Naive thymus-derived CD4-positive, alpha-beta T cell (primary cell): ENCODE measurements around the gene ZNF469. TPM values are rescaled to one million over a fixed set of nuclear protein-coding genes. Genes with fewer than 3 reads are reported as not detected.

Source experiments
- ATAC-seq: fragments of 150-1000 bp; cut with Tn5 transposase; 2 replicates; pipeline ENCODE4 v1.10.0; 2021; ENCODE audit warnings: mild to moderate bottlenecking, moderate library complexity
- CTCF ChIA-PET: fragments of 350-600 bp; sonication (Branson Sonifier 250); formaldehyde crosslinking; loops from one replicate; lab custom pipeline; 2021; ENCODE audit warnings: antibody characterized with exemption; lab: Charles Lee
- POLR2A ChIA-PET: fragments of 350-600 bp; sonication (Branson Sonifier 250); formaldehyde crosslinking; loops from one replicate; lab custom pipeline; 2021; ENCODE audit warnings: antibody characterized with exemption, inconsistent platforms; lab: Charles Lee
- DNase-seq, 9 donors: peaks; one replicate each; pipeline versions ENCODE4 v3.0.0 to v3.0.0-alpha.2; 2020 to 2022; ENCODE audit warnings: mixed read lengths in 1 of 9
- H3K27ac ChIP-seq: one replicate; pipeline ENCODE4 v1.7.0; 2013; ENCODE audit warnings: mild to moderate bottlenecking, low read depth, low read length, moderate library complexity
- H3K27me3 ChIP-seq, 2 donors: one replicate each; pipeline ENCODE4 v1.7.0; 2013; ENCODE audit warnings: low read length in 2 of 2, mild to moderate bottlenecking in 2 of 2, moderate library complexity in 2 of 2; ENCODE audit not compliant: control insufficient read depth in 2 of 2, insufficient read depth in 2 of 2
- H3K36me3 ChIP-seq, 3 experiments: 1 replicate in 2 of 3; 2 replicates in 1 of 3; pipeline ENCODE4 v1.7.0; 2013; ENCODE audit warnings: low read length in 3 of 3, mild to moderate bottlenecking in 3 of 3, moderate library complexity in 1 of 3; ENCODE audit not compliant: insufficient read depth in 3 of 3, control insufficient read depth in 2 of 3
- H3K4me1 ChIP-seq, 2 donors: one replicate each; pipeline ENCODE4 v1.7.0; 2013; ENCODE audit warnings: low read length in 2 of 2, mild to moderate bottlenecking in 2 of 2, moderate library complexity in 1 of 2; ENCODE audit not compliant: control insufficient read depth in 2 of 2, insufficient read depth in 2 of 2
- H3K4me3 ChIP-seq: 2 replicates; pipeline ENCODE4 v1.7.0; 2013; ENCODE audit warnings: mild to moderate bottlenecking, low read length
- H3K9me3 ChIP-seq, 3 experiments: 1 replicate in 2 of 3; 2 replicates in 1 of 3; pipeline ENCODE4 v1.7.0; 2013; ENCODE audit warnings: low read length in 3 of 3; ENCODE audit not compliant: control insufficient read depth in 2 of 3
- H3K27ac Mint-ChIP-seq, 9 donors: one replicate each; pipeline ENCODE4 v1.8.0; 2020 to 2022; ENCODE audit warnings: mixed read lengths in 9 of 9, mild to moderate bottlenecking in 8 of 9, moderate library complexity in 5 of 9, inconsistent platforms in 2 of 9
- H3K27me3 Mint-ChIP-seq, 5 donors: one replicate each; pipeline ENCODE4 v1.8.0; 2021 to 2022; ENCODE audit warnings: mixed read lengths in 5 of 5, mild to moderate bottlenecking in 1 of 5
- H3K36me3 Mint-ChIP-seq, 5 donors: one replicate each; pipeline ENCODE4 v1.8.0; 2020 to 2022; ENCODE audit warnings: mixed read lengths in 5 of 5, mild to moderate bottlenecking in 3 of 5, inconsistent platforms in 1 of 5
- H3K4me1 Mint-ChIP-seq, 7 donors: one replicate each; pipeline ENCODE4 v1.8.0; 2020 to 2022; ENCODE audit warnings: mixed read lengths in 7 of 7, mild to moderate bottlenecking in 3 of 7, inconsistent platforms in 1 of 7
- H3K4me3 Mint-ChIP-seq, 10 donors: one replicate each; pipeline ENCODE4 v1.8.0; 2020 to 2022; ENCODE audit warnings: mild to moderate bottlenecking in 10 of 10, mixed read lengths in 10 of 10, moderate library complexity in 6 of 10, inconsistent platforms in 2 of 10
- H3K9me3 Mint-ChIP-seq, 11 donors: one replicate each; pipeline ENCODE4 v1.8.0; 2020 to 2022; ENCODE audit warnings: mixed read lengths in 11 of 11, mild to moderate bottlenecking in 4 of 11, inconsistent platforms in 1 of 11, moderate library complexity in 1 of 11
- intact Hi-C, 2 donors: fragments of 100-400 bp; cut with micrococcal nuclease; formaldehyde crosslinking; loops; one replicate each; pipeline ENCODE4 v1.15.1; 2023
- polyA plus RNA-seq, 2 donors: library from polyadenylated mRNA; unstranded; fragments of 300-500 nt; fragmentation: Illumina TruSeq; gene quantifications; one replicate each; pipeline ENCODE4 v1.2.3, GENCODE V29; 2021
- total RNA-seq, 6 experiments: library from RNA in 5 of 6; stranded (reverse) in 5 of 6; gene quantifications; 1 replicate in 5 of 6; 2 replicates in 1 of 6; pipeline ENCODE4 v1.2.3 and lab custom pipeline; 2021 to 2026

The ZNF469 gene
- total and polyA plus RNA-seq, 7 experiments from 2014 or later, result 0.07 to 1.6 (median 1.1) TPM; not detected in 1

DNA sequence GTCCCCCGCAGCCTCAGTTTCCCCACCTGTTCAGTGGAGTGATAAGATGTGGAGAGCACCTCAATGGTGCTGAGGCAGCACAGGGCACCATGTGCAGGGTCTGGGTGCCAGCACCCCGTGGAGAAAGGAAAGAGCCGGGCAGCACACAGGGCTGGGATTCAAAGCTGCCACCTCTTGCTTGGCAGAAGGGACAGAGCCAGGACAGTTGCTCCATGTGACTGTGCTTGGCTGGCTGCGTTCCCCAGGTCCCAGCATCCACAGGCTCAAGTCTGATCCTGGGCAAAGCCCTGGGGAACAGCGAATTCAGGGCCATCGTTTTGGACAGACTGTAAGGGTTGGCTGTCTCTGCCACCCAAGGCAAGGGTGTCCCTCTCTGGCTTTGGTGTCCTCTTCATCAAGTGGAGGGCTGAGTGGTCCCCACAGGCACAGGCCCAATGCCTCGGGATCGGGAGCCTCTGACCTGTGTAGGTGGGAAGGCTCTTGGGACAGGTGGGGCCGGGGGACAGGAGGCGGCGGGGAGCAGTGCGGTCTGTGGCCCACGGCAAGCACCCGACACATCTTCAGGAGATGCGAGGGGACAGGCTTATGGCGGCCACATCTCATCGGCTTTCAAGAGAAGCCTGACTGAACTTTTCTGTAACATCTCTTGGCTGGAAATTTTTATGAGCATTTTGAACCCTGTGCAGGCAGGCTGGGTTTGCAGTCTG, 8.5 kb downstream of the ZNF469 start:
- Histone ChIP-seq H3K4me3 (no peak overlapping the region), H3K27ac (no peak overlapping the region), H3K9me3 (no peaks in the 10 kb centered on the region), H3K4me1 (no peaks in the 10 kb centered on the region), H3K27me3 (no peaks in the 10 kb centered on the region), H3K36me3 (no peaks in the 10 kb centered on the region)
- ATAC-seq (no peak), DNase-seq (no peak)
- H3K27me3 Mint-ChIP-seq, result peaks cover 3 to 33% (median 7%) of the 10 kb centered on the region in 5 donors
- H3K27ac Mint-ChIP-seq, result no peak overlapping the region
- no peaks in the 10 kb centered on the region for H3K36me3 Mint-ChIP-seq
- POLR2A ChIA-PET, result no interaction called here
- H3K4me3 Mint-ChIP-seq, result no peak overlapping the region
- H3K4me1 Mint-ChIP-seq, result no peaks in the 10 kb centered on the region
- intact Hi-C loops, result no loop called here
- no peaks in the 10 kb centered on the region for H3K9me3 Mint-ChIP-seq
- CTCF ChIA-PET, result no interaction called here

DNA sequence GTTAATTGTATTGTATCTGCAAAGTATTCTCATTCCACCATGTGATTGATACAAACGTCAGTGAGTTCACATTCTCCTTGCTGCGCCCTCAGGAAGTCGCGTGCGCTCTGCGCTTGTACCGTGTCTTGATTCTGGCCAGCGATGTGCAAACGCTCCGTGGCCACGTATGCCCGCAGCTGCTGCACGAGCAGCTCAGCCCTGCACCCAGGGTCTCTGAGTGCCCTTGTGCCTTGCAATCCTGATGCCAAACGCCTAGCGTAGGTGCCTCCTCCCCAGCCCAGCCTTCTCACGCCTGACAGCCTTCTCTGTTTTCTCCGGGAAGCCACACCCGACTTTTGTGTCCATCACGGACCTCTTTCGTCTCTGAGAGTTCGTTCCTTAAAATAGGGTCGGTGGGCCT, 9.4 kb downstream of the ZNF469 start:
- Mint-ChIP-seq H3K36me3 (no peaks in the 10 kb centered on the region), H3K27me3 (peaks cover 0 to 25% (median 7%) of the 10 kb centered on the region in 5 donors), H3K9me3 (no peaks in the 10 kb centered on the region), H3K27ac (no peak overlapping the region), H3K4me1 (no peaks in the 10 kb centered on the region), H3K4me3 (no peak overlapping the region)
- no peaks in the 10 kb centered on the region for H3K36me3 ChIP-seq
- DNase-seq (no peak), ATAC-seq (no peak)
- intact Hi-C loops, result no loop called here
- no peak overlapping the region for H3K27ac ChIP-seq
- H3K4me1 ChIP-seq, result no peaks in the 10 kb centered on the region
- ChIA-PET POLR2A (no interaction called here), CTCF (no interaction called here)
- no peak overlapping the region for H3K4me3 ChIP-seq
- H3K27me3 ChIP-seq, result no peaks in the 10 kb centered on the region
- H3K9me3 ChIP-seq, result no peaks in the 10 kb centered on the region

DNA sequence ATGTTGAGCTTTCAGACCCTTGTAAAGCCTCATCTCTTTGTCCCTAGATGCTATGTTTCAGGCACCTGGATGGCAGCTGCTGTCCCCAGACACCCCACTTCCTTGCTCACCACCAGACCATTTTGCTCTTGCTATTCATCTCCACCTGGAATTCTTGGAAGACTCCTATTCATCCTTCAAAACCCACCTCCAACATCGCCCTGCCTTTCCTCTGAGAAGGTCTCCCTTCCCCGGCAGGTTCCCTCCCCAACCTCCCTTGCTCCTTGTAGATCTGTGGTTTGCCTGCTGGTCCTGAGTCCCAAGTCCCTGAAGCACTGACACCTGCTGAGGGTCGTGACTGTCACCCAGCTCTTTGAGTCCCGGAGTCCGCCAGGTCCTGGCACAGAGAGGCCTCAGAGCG, 9.9 kb downstream of the ZNF469 start:
- ChIA-PET POLR2A (no interaction called here), CTCF (no interaction called here)
- H3K4me3 ChIP-seq, result no peak overlapping the region
- H3K9me3 ChIP-seq, result no peaks in the 10 kb centered on the region
- Mint-ChIP-seq H3K36me3 (no peaks in the 10 kb centered on the region), H3K4me3 (no peak overlapping the region), H3K27me3 (peaks cover 0 to 25% (median 7%) of the 10 kb centered on the region in 5 donors), H3K4me1 (peaks cover 0 to 2% (median 0%) of the 10 kb centered on the region in 7 donors), H3K9me3 (peaks cover 0 to 4% (median 0%) of the 10 kb centered on the region in 11 donors), H3K27ac (no peak overlapping the region)
- H3K27me3 ChIP-seq, result no peaks in the 10 kb centered on the region
- no peak for DNase-seq
- H3K27ac ChIP-seq, result no peak overlapping the region
- no peak for ATAC-seq
- H3K36me3 ChIP-seq, result no peaks in the 10 kb centered on the region
- intact Hi-C loops, result no loop called here
- no peaks in the 10 kb centered on the region for H3K4me1 ChIP-seq

GRCh38 chr16:88393034-88393433, 10.3 kb downstream of the ZNF469 start:
- Mint-ChIP-seq H3K4me3 (no peak overlapping the region), H3K27ac (no peak overlapping the region), H3K9me3 (peaks cover 0 to 4% (median 0%) of the 10 kb centered on the region in 11 donors), H3K27me3 (peaks cover 0 to 25% (median 7%) of the 10 kb centered on the region in 5 donors), H3K4me1 (peaks cover 0 to 2% (median 0%) of the 10 kb centered on the region in 7 donors), H3K36me3 (no peaks in the 10 kb centered on the region)
- intact Hi-C loops, result no loop called here
- H3K9me3 ChIP-seq, result no peaks in the 10 kb centered on the region
- DNase-seq, result no peak
- no peaks in the 10 kb centered on the region for H3K36me3 ChIP-seq
- no peak overlapping the region for H3K4me3 ChIP-seq
- ChIA-PET CTCF (no interaction called here), POLR2A (no interaction called here)
- ATAC-seq, result no peak
- no peaks in the 10 kb centered on the region for H3K4me1 ChIP-seq
- no peak overlapping the region for H3K27ac ChIP-seq
- H3K27me3 ChIP-seq, result no peaks in the 10 kb centered on the region

GRCh38 chr16:88393571-88393970, 10.8 kb downstream of the ZNF469 start:
- CTCF ChIA-PET, result no interaction called here
- H3K9me3 Mint-ChIP-seq, result peaks cover 0 to 8% (median 0%) of the 10 kb centered on the region in 11 donors
- H3K4me3 Mint-ChIP-seq, result no peak overlapping the region
- peaks cover 0 to 2% (median 0%) of the 10 kb centered on the region in 7 donors for H3K4me1 Mint-ChIP-seq
- DNase-seq, result no peak
- no peaks in the 10 kb centered on the region for H3K36me3 ChIP-seq
- H3K9me3 ChIP-seq, result no peaks in the 10 kb centered on the region
- H3K4me3 ChIP-seq, result no peak overlapping the region
- POLR2A ChIA-PET, result no interaction called here
- no peaks in the 10 kb centered on the region for H3K27me3 ChIP-seq
- intact Hi-C loops, result no loop called here
- no peaks in the 10 kb centered on the region for H3K4me1 ChIP-seq
- H3K27me3 Mint-ChIP-seq, result peaks cover 0 to 25% (median 7%) of the 10 kb centered on the region in 5 donors
- H3K36me3 Mint-ChIP-seq, result no peaks in the 10 kb centered on the region
- ATAC-seq, result no peak
- no peak overlapping the region for H3K27ac Mint-ChIP-seq
- H3K27ac ChIP-seq, result no peak overlapping the region

GRCh38 chr16:88394426-88394825, 11.7 kb downstream of the ZNF469 start:
- intact Hi-C loops, result no loop called here
- H3K36me3 Mint-ChIP-seq, result no peaks in the 10 kb centered on the region
- POLR2A ChIA-PET, result no interaction called here

More at GRCh38 chr16:88394426-88394825, 11.7 kb downstream of the ZNF469 start:
- CTCF ChIA-PET, result no interaction called here
- DNase-seq (no peak), ATAC-seq (no peak)
- no peaks in the 10 kb centered on the region for H3K36me3 ChIP-seq
- H3K4me1 ChIP-seq, result no peaks in the 10 kb centered on the region
- Mint-ChIP-seq H3K4me1 (peaks cover 0 to 3% (median 0%) of the 10 kb centered on the region in 7 donors), H3K9me3 (peaks cover 0 to 8% (median 0%) of the 10 kb centered on the region in 11 donors), H3K27me3 (peaks cover 0 to 21% (median 1%) of the 10 kb centered on the region in 5 donors), H3K4me3 (no peak overlapping the region), H3K27ac (no peak overlapping the region)
- H3K27me3 ChIP-seq, result no peaks in the 10 kb centered on the region
- no peak overlapping the region for H3K4me3 ChIP-seq
- no peak overlapping the region for H3K27ac ChIP-seq
- no peaks in the 10 kb centered on the region for H3K9me3 ChIP-seq
